Panc1 (cell line): ENCODE data around the gene LGALS12. TPM values are rescaled to one million over a fixed set of nuclear protein-coding genes. Genes with fewer than 3 reads are reported as not detected.

Experiments
- ATAC-seq: fragments of 200-7000 bp; cut with Tn5 transposase; 2 replicates; pipeline ENCODE4 v1.9.1; 2020; ENCODE audit warnings: mild to moderate bottlenecking, moderate library complexity
- BruUV-seq: library from RNA; stranded (reverse); fragments of 400-500 nt; replicated peaks from 2 replicates; lab custom pipeline; 2021; lab: Mats Ljungman, UMichigan
- CTCF ChIA-PET: fragments of 300-600 bp; sonication (Branson Sonifier 250); formaldehyde crosslinking; loops from one replicate; lab custom pipeline; 2022; ENCODE audit warnings: antibody characterized with exemption; lab: Charles Lee
- POLR2A ChIA-PET: fragments of 300-600 bp; sonication (Branson Sonifier 250); formaldehyde crosslinking; loops from one replicate; lab custom pipeline; 2022; ENCODE audit warnings: antibody characterized with exemption; lab: Charles Lee
- DNase-seq: peaks from one replicate; pipeline ENCODE4 v3.0.0-alpha.2; 2010; ENCODE audit warnings: low read depth, low spot score
- H3K27ac ChIP-seq: 2 replicates; pipeline ENCODE4 v1.5.1; 2011; ENCODE audit warnings: mild to moderate bottlenecking, low read length, inconsistent platforms
- H3K27me3 ChIP-seq: fragments of 200-500 bp; sonication (Bioruptor generic); 2 replicates; pipeline ENCODE4 v1.6.0; 2014; ENCODE audit warnings: low read length, inconsistent platforms; ENCODE audit not compliant: control insufficient read depth, insufficient read depth
- H3K36me3 ChIP-seq: fragments of 200-500 bp; sonication (Bioruptor generic); 2 replicates; pipeline ENCODE4 v1.5.1; 2014; ENCODE audit warnings: inconsistent platforms, mild to moderate bottlenecking, low read length, moderate library complexity; ENCODE audit not compliant: control insufficient read depth, insufficient read depth
- H3K4me1 ChIP-seq: 2 replicates; pipeline ENCODE4 v1.5.1; 2011; ENCODE audit warnings: inconsistent platforms, mild to moderate bottlenecking, low read length, moderate library complexity; ENCODE audit not compliant: control insufficient read depth, insufficient read depth
- H3K4me3 ChIP-seq, 2 experiments: 2 replicates each; pipeline ENCODE4 v1.5.1; 2011 to 2012; ENCODE audit warnings: low read depth in 2 of 2, low read length in 2 of 2, mild to moderate bottlenecking in 2 of 2, inconsistent platforms in 1 of 2, moderate library complexity in 1 of 2
- H3K9me3 ChIP-seq: fragments of 200-500 bp; sonication (Bioruptor generic); 2 replicates; pipeline ENCODE4 v1.5.1; 2014; ENCODE audit warnings: low read depth, mild to moderate bottlenecking, inconsistent platforms, low read length, moderate library complexity; ENCODE audit not compliant: control insufficient read depth, insufficient read depth
- CTCF ChIP-seq: fragments of 450-650 bp; IDR thresholded peaks from 2 replicates; pipeline ENCODE4 v1.5.1; 2017; ENCODE audit warnings: mild to moderate bottlenecking
- POLR2AphosphoS5 ChIP-seq: IDR thresholded peaks from 2 replicates; pipeline ENCODE4 v1.6.1; 2012; ENCODE audit warnings: mild to moderate bottlenecking, low read depth, low read length, moderate library complexity
- REST ChIP-seq, 2 experiments: IDR thresholded peaks; 2 replicates each; pipeline ENCODE4 v1.6.1; 2011 to 2012; ENCODE audit warnings: low read depth in 2 of 2, control low read depth in 1 of 2, low read length in 1 of 2, mild to moderate bottlenecking in 1 of 2, moderate library complexity in 1 of 2; ENCODE audit not compliant: insufficient read depth in 1 of 2
- SIN3A ChIP-seq: IDR thresholded peaks from 2 replicates; pipeline ENCODE4 v1.6.1; 2012; ENCODE audit warnings: low read depth, mild to moderate bottlenecking, low read length, moderate library complexity, borderline replicate concordance; ENCODE audit not compliant: insufficient read depth
- TCF7L2 ChIP-seq: IDR thresholded peaks from 2 replicates; pipeline ENCODE4 v1.6.1; 2011; ENCODE audit warnings: mild to moderate bottlenecking, low read depth, low read length, inconsistent platforms
- in situ Hi-C: cut with HindIII; loops from 2 replicates; pipeline ENCODE4 v1.10.0; 2016; ENCODE audit warnings: low sequenced_read_pairs, low pct_unique_long_range_greater_than_20kb
- intact Hi-C: fragments of 100-400 bp; cut with micrococcal nuclease; formaldehyde crosslinking; loops from one replicate; pipeline ENCODE4 v1.10.0; 2022; ENCODE audit not compliant: unreplicated experiment
- total RNA-seq: library from RNA; stranded (reverse); gene quantifications from one replicate; pipeline ENCODE4 v1.2.1, GENCODE V29; 2021; ENCODE audit not compliant: unreplicated experiment

LGALS12 gene
- total RNA-seq, 1 experiment from 2014 or later = not detected

GRCh38 chr11:63472372-63472771, 33.5 kb upstream of the LGALS12 start:
- H3K36me3 ChIP-seq = no peaks in the 10 kb centered on the region
- BruUV-seq = no TSS peak
- ChIA-PET POLR2A (no interaction called here), CTCF (no interaction called here)
- ATAC-seq (no peak), DNase-seq (no peak)
- no peak overlapping the region for H3K4me3 ChIP-seq
- no peak overlapping the region for H3K27ac ChIP-seq
- 0 out of 2 replicates have a peak, but pooled peaks cover 7% of the 10 kb centered on the region for H3K9me3 ChIP-seq
- no peaks in the 10 kb centered on the region for H3K27me3 ChIP-seq
- TF ChIP-seq SIN3A (no peak), POLR2AphosphoS5 (no peak), REST (IDR thresholded peaks at IDR 0.05; ENCODE audit: insufficient read depth in 1 of 2, low read depth in 2 of 2, low read length in 1 of 2) (no peak), CTCF (no peak), TCF7L2 (no peak)
- in situ Hi-C loops = no loop called here
- no peaks in the 10 kb centered on the region for H3K4me1 ChIP-seq
- intact Hi-C loops = loop anchor here (10.0 kb wide), 1 partner anchor 262 kb away; no protein-coding TSS in a partner anchor

GRCh38 chr11:63476618-63477017, 29.3 kb upstream of the LGALS12 start:
- Histone ChIP-seq H3K9me3 (no peaks in the 10 kb centered on the region), H3K36me3 (no peaks in the 10 kb centered on the region), H3K27me3 (no peaks in the 10 kb centered on the region), H3K4me1 (no peaks in the 10 kb centered on the region), H3K27ac (no peak overlapping the region), H3K4me3 (no peak overlapping the region)
- no peak for ATAC-seq
- POLR2A ChIA-PET = no interaction called here
- BruUV-seq = no TSS peak
- in situ Hi-C loops = no loop called here
- DNase-seq = no peak
- intact Hi-C loops = loop anchor here (10.0 kb wide), 1 partner anchor 258 kb away; no protein-coding TSS in a partner anchor
- no peak for TF ChIP-seq REST (IDR thresholded peaks at IDR 0.05; ENCODE audit: insufficient read depth in 1 of 2, low read depth in 2 of 2, low read length in 1 of 2)
- TF ChIP-seq POLR2AphosphoS5 = no peak
- TF ChIP-seq TCF7L2 = no peak
- no peak for TF ChIP-seq SIN3A
- TF ChIP-seq CTCF = no peak
- CTCF ChIA-PET = no interaction called here
